ENCODE results near the gene NUDT3. TPM values are rescaled to one million over a fixed set of nuclear protein-coding genes. Genes with fewer than 3 reads are reported as not detected.

The NUDT3 gene
- total and polyA plus RNA-seq, 9 of the 15 experiments (the other 6 are each of a cell fraction or from before 2014, with no cell fraction given), result 5.4 to 81.2 (median 56.4) TPM

GRCh38 chr6:34237722-34238584 is 154.5 kb downstream of the NUDT3 start (continued):
- no peak for TF ChIP-seq ID3 (CRISPR knock-in tag; IDR thresholded peaks at IDR 0.05)
- TF ChIP-seq ID3 (tag; IDR thresholded peaks at IDR 0.05), result peak; percentile 89; the same call in 1 of the 2 replicates
- TF ChIP-seq CHAMP1 (IDR thresholded peaks at IDR 0.05), result no peak
- no peak for TF ChIP-seq RFX5 (IDR thresholded peaks at IDR 0.05; ENCODE audit: low read depth, low read length)
- TF ChIP-seq ZNF274 (IDR thresholded peaks at IDR 0.05; ENCODE audit: borderline replicate concordance, low read depth, low read length), result no peak
- peak; percentile 97 for TF ChIP-seq ZNF224 (CRISPR knock-in tag; IDR thresholded peaks at IDR 0.05)
- TF ChIP-seq PHF21A (IDR thresholded peaks at IDR 0.05; ENCODE audit: borderline replicate concordance, low read depth), result peak; percentile 55; the same call in 1 of the 2 replicates
- TF ChIP-seq RBM34 (IDR thresholded peaks at IDR 0.05; ENCODE audit: borderline replicate concordance, insufficient read depth, low read length), result no peak
- TF ChIP-seq NUFIP1 (IDR thresholded peaks at IDR 0.05; ENCODE audit: partially characterized antibody), result no peak
- peak; percentile 94 for TF ChIP-seq HNRNPL (IDR thresholded peaks at IDR 0.05; ENCODE audit: low read depth, low read length)
- TF ChIP-seq ZNF584 (CRISPR knock-in tag; IDR thresholded peaks at IDR 0.05; ENCODE audit: low read depth), result no peak
- TF ChIP-seq MAX (CRISPR knock-in tag; IDR thresholded peaks at IDR 0.05), result peak; percentile 99
- TF ChIP-seq NR1H2 (CRISPR knock-in tag; IDR thresholded peaks at IDR 0.05), result peak; percentile 95; the same call in 1 of the 2 replicates
- 0 out of 2 replicates have a peak, but pooled peaks have one; percentile 72 for TF ChIP-seq ZFP91 (CRISPR knock-in tag; IDR thresholded peaks at IDR 0.05)
- no peak for TF ChIP-seq KLF10 (CRISPR knock-in tag; IDR thresholded peaks at IDR 0.05)
- peak; percentile 93 for TF ChIP-seq ZNF124 (CRISPR knock-in tag; IDR thresholded peaks at IDR 0.05)
- no peak for TF ChIP-seq SIRT6 (IDR thresholded peaks at IDR 0.05; ENCODE audit: low read depth, low read length)
- TF ChIP-seq ZNF740 (CRISPR knock-in tag; IDR thresholded peaks at IDR 0.05), result peak; percentile 83
- TF ChIP-seq ZNF740 (tag; IDR thresholded peaks at IDR 0.05), result peak in 1 of 2 experiments; percentile 70; a peak in 1 of 4 replicates
- TF ChIP-seq BCOR (IDR thresholded peaks at IDR 0.05), result peak; percentile 78
- peak; percentile 75; the same call in 1 of the 2 replicates for TF ChIP-seq CREM (IDR thresholded peaks at IDR 0.05; ENCODE audit: low read depth)
